GM12878 (cell line): Measurements from ENCODE around the gene RGS19.

ENCODE experiments used
- BACH1 ChIP-seq: fragments of 450-650 bp; IDR thresholded peaks from 2 replicates; pipeline ENCODE4 v1.6.1; 2017; ENCODE audit warnings: mild to moderate bottlenecking, borderline replicate concordance
- BHLHE40 ChIP-seq, 2 experiments: fragments of 450-650 bp in 1 of 2; IDR thresholded peaks; 2 replicates each; pipeline ENCODE4 v1.6.1; 2011 to 2017; ENCODE audit warnings: low read depth in 2 of 2, borderline replicate concordance in 1 of 2, improper control_type of control experiment in 1 of 2, low read length in 1 of 2, mild to moderate bottlenecking in 1 of 2
- CHD2 ChIP-seq: IDR thresholded peaks from 2 replicates; pipeline ENCODE4 v1.6.1; 2011; ENCODE audit warnings: low read depth, low read length, improper control_type of control experiment, borderline replicate concordance
- EP300 ChIP-seq, 2 experiments: fragments of 150-350 bp in 1 of 2; IDR thresholded peaks; 2 replicates each; pipeline ENCODE4 v1.6.1; 2011 to 2012; ENCODE audit warnings: low read depth in 2 of 2, low read length in 2 of 2, borderline replicate concordance in 1 of 2, improper control_type of control experiment in 1 of 2, inconsistent platforms in 1 of 2; ENCODE audit not compliant: control insufficient read depth in 1 of 2
- EZH2 ChIP-seq: IDR thresholded peaks from 2 replicates; pipeline ENCODE4 v1.6.1; 2012; ENCODE audit warnings: low read depth, mild to moderate bottlenecking, control low read depth, inconsistent platforms, low read length, borderline replicate concordance; ENCODE audit not compliant: control insufficient read depth
- MEF2A ChIP-seq: IDR thresholded peaks from 2 replicates; pipeline ENCODE4 v1.6.1; 2011; ENCODE audit warnings: low read depth, mild to moderate bottlenecking, low read length, moderate library complexity; ENCODE audit not compliant: insufficient read depth
- MTA3 ChIP-seq: IDR thresholded peaks from 2 replicates; pipeline ENCODE4 v1.6.1; 2012; ENCODE audit warnings: low read length, inconsistent platforms, borderline replicate concordance
- NFYA ChIP-seq: IDR thresholded peaks from 2 replicates; pipeline ENCODE4 v1.6.1; 2011; ENCODE audit warnings: low read depth, mild to moderate bottlenecking, low read length, improper control_type of control experiment, borderline replicate concordance
- YBX1 ChIP-seq: fragments of 450-650 bp; IDR thresholded peaks from 2 replicates; pipeline ENCODE4 v1.6.1; 2016; ENCODE audit warnings: antibody characterized with exemption
- ZNF274 ChIP-seq: IDR thresholded peaks from one replicate; pipeline ENCODE4 v1.8.0; 2011; ENCODE audit not compliant: insufficient read length, insufficient read depth
- TF ChIP-seq, protein P1 (sequence below), 3 experiments: IDR thresholded peaks in 2 of 3; conservative IDR thresholded peaks in 1 of 3; 2 replicates each; pipeline ENCODE4 v1.5.1; 2011; ENCODE audit warnings: low read depth in 3 of 3, low read length in 3 of 3, mild to moderate bottlenecking in 3 of 3, control low read depth in 2 of 3, moderate library complexity in 2 of 3, inconsistent platforms in 1 of 3, mixed read lengths in 1 of 3; ENCODE audit not compliant: control insufficient read depth in 2 of 3, insufficient read depth in 1 of 3; ENCODE audit errors: extremely low read depth in 1 of 3
- TF ChIP-seq, protein P2 (sequence below): IDR thresholded peaks from 2 replicates; pipeline ENCODE4 v1.6.1; 2012; ENCODE audit warnings: mild to moderate bottlenecking, low read depth, low read length
- TF ChIP-seq, protein P3 (sequence below): IDR thresholded peaks from 2 replicates; pipeline ENCODE4 v1.6.1; 2011; ENCODE audit warnings: borderline replicate concordance, low read depth, mild to moderate bottlenecking, moderate library complexity, low read length; ENCODE audit not compliant: insufficient read depth, poor library complexity, severe bottlenecking
- TF ChIP-seq, protein P4 (sequence below): fragments of 450-650 bp; formaldehyde crosslinking; IDR thresholded peaks from 2 replicates; pipeline ENCODE4 v1.4.0; 2020; ENCODE audit warnings: mild to moderate bottlenecking, moderate library complexity

DNA sequence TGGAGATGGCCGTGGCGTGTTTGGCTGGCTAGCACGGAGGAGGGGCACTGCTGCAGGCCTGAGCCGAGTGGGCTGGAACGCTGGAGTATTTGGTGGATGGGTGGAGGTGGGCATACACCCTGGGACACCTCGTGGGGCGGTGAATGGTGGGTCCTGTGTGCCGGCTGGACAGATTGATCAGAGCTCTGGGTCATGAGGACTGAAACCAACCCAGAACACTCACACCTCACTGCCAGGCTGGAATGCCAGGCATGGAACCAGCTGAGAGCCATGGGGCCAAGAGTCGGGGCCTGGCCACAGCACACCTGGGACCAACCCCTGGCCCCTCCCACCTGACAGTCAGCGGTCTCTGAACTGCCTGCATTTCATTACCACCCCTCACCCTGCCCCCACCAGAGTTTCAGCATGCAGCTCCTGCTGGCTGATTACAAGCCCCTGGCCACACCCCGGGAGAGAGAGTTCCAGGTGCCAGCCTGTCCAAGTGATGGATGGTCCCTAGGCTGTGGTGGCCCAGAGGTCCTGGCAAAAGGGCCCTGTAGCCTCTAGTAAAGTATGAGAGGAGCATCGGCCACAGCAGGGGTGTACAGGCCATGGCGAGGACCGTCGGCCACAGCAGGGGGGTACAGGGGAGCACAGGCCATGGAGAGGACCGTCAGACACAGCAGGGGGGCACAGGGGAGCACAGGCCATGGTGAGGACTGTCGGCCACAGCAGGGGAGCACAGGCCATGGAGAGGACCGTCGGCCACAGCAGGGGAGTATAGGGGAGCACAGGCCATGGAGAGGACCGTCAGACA, 24.8 kb upstream of the RGS19 start:
- TF ChIP-seq, protein P1, sequence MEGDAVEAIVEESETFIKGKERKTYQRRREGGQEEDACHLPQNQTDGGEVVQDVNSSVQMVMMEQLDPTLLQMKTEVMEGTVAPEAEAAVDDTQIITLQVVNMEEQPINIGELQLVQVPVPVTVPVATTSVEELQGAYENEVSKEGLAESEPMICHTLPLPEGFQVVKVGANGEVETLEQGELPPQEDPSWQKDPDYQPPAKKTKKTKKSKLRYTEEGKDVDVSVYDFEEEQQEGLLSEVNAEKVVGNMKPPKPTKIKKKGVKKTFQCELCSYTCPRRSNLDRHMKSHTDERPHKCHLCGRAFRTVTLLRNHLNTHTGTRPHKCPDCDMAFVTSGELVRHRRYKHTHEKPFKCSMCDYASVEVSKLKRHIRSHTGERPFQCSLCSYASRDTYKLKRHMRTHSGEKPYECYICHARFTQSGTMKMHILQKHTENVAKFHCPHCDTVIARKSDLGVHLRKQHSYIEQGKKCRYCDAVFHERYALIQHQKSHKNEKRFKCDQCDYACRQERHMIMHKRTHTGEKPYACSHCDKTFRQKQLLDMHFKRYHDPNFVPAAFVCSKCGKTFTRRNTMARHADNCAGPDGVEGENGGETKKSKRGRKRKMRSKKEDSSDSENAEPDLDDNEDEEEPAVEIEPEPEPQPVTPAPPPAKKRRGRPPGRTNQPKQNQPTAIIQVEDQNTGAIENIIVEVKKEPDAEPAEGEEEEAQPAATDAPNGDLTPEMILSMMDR (IDR thresholded peaks at IDR 0.05 in 2 of 3, conservative IDR thresholded peaks at IDR 0.05 in 1 of 3; ENCODE audit: control insufficient read depth in 2 of 3, extremely low read depth in 1 of 3, insufficient read depth in 1 of 3, low read depth in 3 of 3, low read length in 3 of 3) = no peak
- TF ChIP-seq EZH2 = no peak
- TF ChIP-seq, protein P2, sequence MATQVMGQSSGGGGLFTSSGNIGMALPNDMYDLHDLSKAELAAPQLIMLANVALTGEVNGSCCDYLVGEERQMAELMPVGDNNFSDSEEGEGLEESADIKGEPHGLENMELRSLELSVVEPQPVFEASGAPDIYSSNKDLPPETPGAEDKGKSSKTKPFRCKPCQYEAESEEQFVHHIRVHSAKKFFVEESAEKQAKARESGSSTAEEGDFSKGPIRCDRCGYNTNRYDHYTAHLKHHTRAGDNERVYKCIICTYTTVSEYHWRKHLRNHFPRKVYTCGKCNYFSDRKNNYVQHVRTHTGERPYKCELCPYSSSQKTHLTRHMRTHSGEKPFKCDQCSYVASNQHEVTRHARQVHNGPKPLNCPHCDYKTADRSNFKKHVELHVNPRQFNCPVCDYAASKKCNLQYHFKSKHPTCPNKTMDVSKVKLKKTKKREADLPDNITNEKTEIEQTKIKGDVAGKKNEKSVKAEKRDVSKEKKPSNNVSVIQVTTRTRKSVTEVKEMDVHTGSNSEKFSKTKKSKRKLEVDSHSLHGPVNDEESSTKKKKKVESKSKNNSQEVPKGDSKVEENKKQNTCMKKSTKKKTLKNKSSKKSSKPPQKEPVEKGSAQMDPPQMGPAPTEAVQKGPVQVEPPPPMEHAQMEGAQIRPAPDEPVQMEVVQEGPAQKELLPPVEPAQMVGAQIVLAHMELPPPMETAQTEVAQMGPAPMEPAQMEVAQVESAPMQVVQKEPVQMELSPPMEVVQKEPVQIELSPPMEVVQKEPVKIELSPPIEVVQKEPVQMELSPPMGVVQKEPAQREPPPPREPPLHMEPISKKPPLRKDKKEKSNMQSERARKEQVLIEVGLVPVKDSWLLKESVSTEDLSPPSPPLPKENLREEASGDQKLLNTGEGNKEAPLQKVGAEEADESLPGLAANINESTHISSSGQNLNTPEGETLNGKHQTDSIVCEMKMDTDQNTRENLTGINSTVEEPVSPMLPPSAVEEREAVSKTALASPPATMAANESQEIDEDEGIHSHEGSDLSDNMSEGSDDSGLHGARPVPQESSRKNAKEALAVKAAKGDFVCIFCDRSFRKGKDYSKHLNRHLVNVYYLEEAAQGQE = no peak
- TF ChIP-seq, protein P3, sequence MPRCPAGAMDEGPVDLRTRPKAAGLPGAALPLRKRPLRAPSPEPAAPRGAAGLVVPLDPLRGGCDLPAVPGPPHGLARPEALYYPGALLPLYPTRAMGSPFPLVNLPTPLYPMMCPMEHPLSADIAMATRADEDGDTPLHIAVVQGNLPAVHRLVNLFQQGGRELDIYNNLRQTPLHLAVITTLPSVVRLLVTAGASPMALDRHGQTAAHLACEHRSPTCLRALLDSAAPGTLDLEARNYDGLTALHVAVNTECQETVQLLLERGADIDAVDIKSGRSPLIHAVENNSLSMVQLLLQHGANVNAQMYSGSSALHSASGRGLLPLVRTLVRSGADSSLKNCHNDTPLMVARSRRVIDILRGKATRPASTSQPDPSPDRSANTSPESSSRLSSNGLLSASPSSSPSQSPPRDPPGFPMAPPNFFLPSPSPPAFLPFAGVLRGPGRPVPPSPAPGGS = no peak
- no peak for TF ChIP-seq ZNF274
- TF ChIP-seq NFYA = no peak
- no peak for TF ChIP-seq YBX1
- no peak for TF ChIP-seq MTA3
- TF ChIP-seq MEF2A = no peak
- TF ChIP-seq CHD2 = no peak
- no peak for TF ChIP-seq BHLHE40 (IDR thresholded peaks at IDR 0.05; ENCODE audit: borderline replicate concordance in 1 of 2, low read depth in 2 of 2, low read length in 1 of 2)
- TF ChIP-seq BACH1 = no peak
- TF ChIP-seq EP300 (IDR thresholded peaks at IDR 0.05; ENCODE audit: borderline replicate concordance in 1 of 2, control insufficient read depth in 1 of 2, low read depth in 2 of 2, low read length in 2 of 2) = no peak
- TF ChIP-seq, protein P4, sequence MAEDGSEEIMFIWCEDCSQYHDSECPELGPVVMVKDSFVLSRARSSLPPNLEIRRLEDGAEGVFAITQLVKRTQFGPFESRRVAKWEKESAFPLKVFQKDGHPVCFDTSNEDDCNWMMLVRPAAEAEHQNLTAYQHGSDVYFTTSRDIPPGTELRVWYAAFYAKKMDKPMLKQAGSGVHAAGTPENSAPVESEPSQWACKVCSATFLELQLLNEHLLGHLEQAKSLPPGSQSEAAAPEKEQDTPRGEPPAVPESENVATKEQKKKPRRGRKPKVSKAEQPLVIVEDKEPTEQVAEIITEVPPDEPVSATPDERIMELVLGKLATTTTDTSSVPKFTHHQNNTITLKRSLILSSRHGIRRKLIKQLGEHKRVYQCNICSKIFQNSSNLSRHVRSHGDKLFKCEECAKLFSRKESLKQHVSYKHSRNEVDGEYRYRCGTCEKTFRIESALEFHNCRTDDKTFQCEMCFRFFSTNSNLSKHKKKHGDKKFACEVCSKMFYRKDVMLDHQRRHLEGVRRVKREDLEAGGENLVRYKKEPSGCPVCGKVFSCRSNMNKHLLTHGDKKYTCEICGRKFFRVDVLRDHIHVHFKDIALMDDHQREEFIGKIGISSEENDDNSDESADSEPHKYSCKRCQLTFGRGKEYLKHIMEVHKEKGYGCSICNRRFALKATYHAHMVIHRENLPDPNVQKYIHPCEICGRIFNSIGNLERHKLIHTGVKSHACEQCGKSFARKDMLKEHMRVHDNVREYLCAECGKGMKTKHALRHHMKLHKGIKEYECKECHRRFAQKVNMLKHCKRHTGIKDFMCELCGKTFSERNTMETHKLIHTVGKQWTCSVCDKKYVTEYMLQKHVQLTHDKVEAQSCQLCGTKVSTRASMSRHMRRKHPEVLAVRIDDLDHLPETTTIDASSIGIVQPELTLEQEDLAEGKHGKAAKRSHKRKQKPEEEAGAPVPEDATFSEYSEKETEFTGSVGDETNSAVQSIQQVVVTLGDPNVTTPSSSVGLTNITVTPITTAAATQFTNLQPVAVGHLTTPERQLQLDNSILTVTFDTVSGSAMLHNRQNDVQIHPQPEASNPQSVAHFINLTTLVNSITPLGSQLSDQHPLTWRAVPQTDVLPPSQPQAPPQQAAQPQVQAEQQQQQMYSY (CRISPR knock-in tag) = no peak
